Hepatocyte (in vitro differentiated cells): ENCODE data around the gene XDH.

Source experiments
- EZH2 ChIP-seq: fragments of 200-600 bp; sonication (generic); IDR thresholded peaks from 2 replicates; pipeline ENCODE4 v1.6.1; 2016; ENCODE audit warnings: antibody characterized with exemption, mild to moderate bottlenecking, borderline replicate concordance
- TF ChIP-seq, protein P1 (sequence below): fragments of 200-600 bp; sonication (generic); IDR thresholded peaks from 2 replicates; pipeline ENCODE4 v1.5.1; 2016; ENCODE audit warnings: antibody characterized with exemption, mild to moderate bottlenecking; ENCODE audit not compliant: poor library complexity

DNA sequence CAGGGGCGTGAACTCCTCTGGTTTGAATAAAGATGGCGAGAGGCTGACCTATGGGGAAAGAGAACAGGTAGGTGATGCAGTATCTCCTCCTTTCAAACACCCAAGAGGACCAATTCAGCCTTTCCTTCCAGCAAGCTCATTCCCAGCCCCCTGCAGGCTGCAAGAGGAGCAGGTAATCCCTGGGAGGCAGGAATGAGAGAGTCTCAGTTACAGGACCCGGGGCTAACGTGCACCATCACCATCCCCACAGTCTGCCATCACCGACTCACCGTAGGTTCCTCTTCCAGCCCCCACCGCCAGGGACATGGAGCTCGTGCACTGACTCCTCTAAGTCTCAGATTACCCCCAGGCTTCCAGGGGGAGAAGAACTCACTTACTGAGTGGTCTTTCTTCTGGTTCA is 26.7 kb downstream of the XDH start:
- TF ChIP-seq, protein P1, sequence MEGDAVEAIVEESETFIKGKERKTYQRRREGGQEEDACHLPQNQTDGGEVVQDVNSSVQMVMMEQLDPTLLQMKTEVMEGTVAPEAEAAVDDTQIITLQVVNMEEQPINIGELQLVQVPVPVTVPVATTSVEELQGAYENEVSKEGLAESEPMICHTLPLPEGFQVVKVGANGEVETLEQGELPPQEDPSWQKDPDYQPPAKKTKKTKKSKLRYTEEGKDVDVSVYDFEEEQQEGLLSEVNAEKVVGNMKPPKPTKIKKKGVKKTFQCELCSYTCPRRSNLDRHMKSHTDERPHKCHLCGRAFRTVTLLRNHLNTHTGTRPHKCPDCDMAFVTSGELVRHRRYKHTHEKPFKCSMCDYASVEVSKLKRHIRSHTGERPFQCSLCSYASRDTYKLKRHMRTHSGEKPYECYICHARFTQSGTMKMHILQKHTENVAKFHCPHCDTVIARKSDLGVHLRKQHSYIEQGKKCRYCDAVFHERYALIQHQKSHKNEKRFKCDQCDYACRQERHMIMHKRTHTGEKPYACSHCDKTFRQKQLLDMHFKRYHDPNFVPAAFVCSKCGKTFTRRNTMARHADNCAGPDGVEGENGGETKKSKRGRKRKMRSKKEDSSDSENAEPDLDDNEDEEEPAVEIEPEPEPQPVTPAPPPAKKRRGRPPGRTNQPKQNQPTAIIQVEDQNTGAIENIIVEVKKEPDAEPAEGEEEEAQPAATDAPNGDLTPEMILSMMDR = no peak
- no peak for TF ChIP-seq EZH2
